Sigmoid colon (tissue), 7 donors: ENCODE results near the gene TUBD1. TPM values are rescaled to one million over a fixed set of nuclear protein-coding genes. Genes with fewer than 3 reads are reported as not detected.

Experiments
- DNase-seq: peaks from one replicate; pipeline ENCODE4 v3.0.0-alpha.2; 2019
- H3K27ac ChIP-seq, 4 donors: fragments of 200-600 bp; sonication (generic); one replicate each; pipeline ENCODE4 v1.5.1; 2016 to 2019; ENCODE audit warnings: mild to moderate bottlenecking in 1 of 4
- H3K27me3 ChIP-seq, 3 donors: fragments of 200-600 bp; sonication (generic); one replicate each; pipeline ENCODE4 v1.5.1; 2019; ENCODE audit warnings: mild to moderate bottlenecking in 1 of 3
- H3K36me3 ChIP-seq, 4 donors: fragments of 200-600 bp; sonication (generic); one replicate each; pipeline ENCODE4 v1.5.1; 2016 to 2019
- H3K4me1 ChIP-seq, 4 donors: fragments of 200-600 bp; sonication (generic); one replicate each; pipeline ENCODE4 v1.5.1; 2017 to 2019
- H3K4me3 ChIP-seq, 4 donors: fragments of 200-600 bp; sonication (generic); one replicate each; pipeline ENCODE4 v1.5.1; 2017 to 2019; ENCODE audit warnings: mild to moderate bottlenecking in 2 of 4, moderate library complexity in 1 of 4
- H3K9me3 ChIP-seq, 4 donors: fragments of 200-600 bp in 3 of 4; sonication (generic) in 3 of 4; one replicate each; pipeline versions ENCODE4 v1.5.1 to v1.6.1; 2013 to 2019
- EP300 ChIP-seq, 4 donors: sonication (generic); formaldehyde crosslinking; IDR thresholded peaks; one replicate each; pipeline ENCODE4 v1.6.1; 2017; ENCODE audit warnings: antibody characterized with exemption in 4 of 4
- POLR2A ChIP-seq, 2 donors: fragments of 450-650 bp; IDR thresholded peaks; one replicate each; pipeline ENCODE4 v1.6.1; 2016; ENCODE audit warnings: antibody characterized with exemption in 2 of 2, mild to moderate bottlenecking in 2 of 2, moderate library complexity in 2 of 2
- POLR2AphosphoS5 ChIP-seq, 4 donors: sonication (generic); formaldehyde crosslinking; IDR thresholded peaks; one replicate each; pipeline ENCODE4 v1.6.1; 2017; ENCODE audit warnings: antibody characterized with exemption in 4 of 4
- whole genome bisulfite sequencing, 2 donors: extraction: QIAGEN DNeasy Blood & Tissue Kit; methylation state at CpG; one replicate each; pipeline ENCODE4 v1.1.7; 2013; 5-methylcytosine and 5-hydroxymethylcytosine counted together
- intact Hi-C: fragments of 100-400 bp; cut with DNase I; formaldehyde crosslinking; loops from one replicate; pipeline ENCODE4 v1.15.1; 2023
- polyA plus RNA-seq, 3 donors: library from polyadenylated mRNA; stranded (reverse); fragments of 200-250 nt; gene quantifications; one replicate each; pipeline ENCODE4 v1.2.3, GENCODE V29; 2013
- total RNA-seq, 4 donors: library from RNA; depleted of rRNA; stranded (reverse); fragments of >200 nt; gene quantifications; one replicate each; pipeline ENCODE4 v1.1.0, GENCODE V29; 2016
- TF ChIP-seq, protein P1 (sequence below), 4 experiments: fragments of 450-650 bp in 3 of 4; fragments of 200-600 bp in 1 of 4; IDR thresholded peaks; one replicate each; pipeline ENCODE4 v1.5.1; 2016 to 2019; ENCODE audit warnings: antibody characterized with exemption in 4 of 4, mild to moderate bottlenecking in 3 of 4, moderate library complexity in 2 of 4
- donor health status: healthy with polysubstance abuse.
- donor health status: Bipolar disorder and iron deficiency.
- donor health status: healthy.

The TUBD1 gene
- total and polyA plus RNA-seq, 7 donors, result 3.9 to 23.2 (median 13.8) TPM

DNA sequence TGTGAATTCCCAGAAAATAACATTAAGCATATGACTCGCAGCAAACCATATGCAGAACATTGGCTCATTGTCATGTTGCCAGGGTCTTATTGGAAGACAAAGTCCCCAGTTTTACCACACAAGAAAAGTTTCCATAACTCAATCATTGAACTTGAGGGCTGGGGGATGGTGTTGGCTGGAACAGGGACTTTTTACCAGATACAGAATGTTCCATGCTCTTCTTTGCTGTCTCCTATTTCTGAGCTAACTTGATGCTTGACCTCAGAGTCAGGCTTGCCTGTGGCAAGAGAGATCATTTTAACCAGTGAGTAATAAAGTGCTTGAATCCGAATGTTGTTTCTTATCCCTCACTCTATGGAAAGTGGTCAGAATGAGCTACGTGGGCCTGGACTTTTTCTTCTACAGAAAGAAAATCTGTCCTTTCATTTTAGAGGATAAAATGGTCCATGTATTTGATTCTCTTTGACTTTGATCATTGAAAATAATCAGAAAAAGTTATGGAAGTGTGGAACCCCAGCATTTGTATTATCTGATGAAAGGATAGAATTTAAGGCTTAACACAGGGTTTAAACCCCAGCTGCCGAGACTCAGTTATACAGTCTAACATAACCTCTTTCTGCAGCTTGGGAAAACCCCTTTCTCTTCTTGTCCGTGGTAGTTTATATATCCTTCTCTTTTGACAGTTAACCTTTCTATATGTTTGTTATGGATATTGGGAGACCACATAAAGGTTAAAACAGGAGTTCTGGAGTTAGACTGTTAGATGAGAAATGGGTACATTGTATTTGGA lies 67.0 kb downstream of the TUBD1 start:
- DNase-seq, result no peak

DNA sequence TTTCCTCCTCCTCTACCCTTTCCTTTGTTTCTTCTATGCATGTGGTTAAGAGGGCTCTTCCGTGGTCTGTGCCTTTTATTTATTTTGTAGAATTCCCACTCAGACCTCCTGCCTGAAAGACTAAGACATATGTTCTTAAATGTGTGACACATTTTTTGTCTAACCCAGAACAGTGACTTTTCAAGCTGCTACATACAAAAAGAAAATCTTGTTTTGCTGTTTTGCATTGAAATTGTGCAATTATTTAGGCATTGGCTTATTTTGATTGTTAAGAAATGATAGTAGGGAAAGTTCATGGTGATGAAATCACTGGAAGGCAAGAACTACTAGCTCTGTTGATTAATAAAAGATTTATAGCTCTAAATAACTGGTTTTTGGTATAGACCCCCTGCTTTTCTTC lies 76.8 kb downstream of the TUBD1 start:
- H3K27ac ChIP-seq, result peak overlapping the region in 1 of 4 donors; percentile 36
- intact Hi-C loops, result no loop called here

More for the DNA sequence above, 67.0 kb downstream of the TUBD1 start:
- TF ChIP-seq POLR2A (IDR thresholded peaks at IDR 0.05) (no peak), POLR2AphosphoS5 (IDR thresholded peaks at IDR 0.05) (peak; percentile 61 to 85 (median 70)), EP300 (IDR thresholded peaks at IDR 0.05) (peak in 3 of 4 donors; percentile 70 to 95 (median 90))
- WGBS, 2 donors, result 54 to 67% methylated on average over 5 of the region's 5 CpGs
- H3K36me3 ChIP-seq, result peaks cover 0 to 7% (median 2%) of the 10 kb centered on the region in 4 donors
- H3K27ac ChIP-seq, result peak overlapping the region; percentile 71 to 94 (median 78)
- H3K4me1 ChIP-seq, result peaks cover 0 to 58% (median 46%) of the 10 kb centered on the region in 4 donors
- no peak overlapping the region for H3K4me3 ChIP-seq
- intact Hi-C loops, result loop anchor here (5.0 kb wide), 1 partner anchor 38 kb away; no protein-coding TSS in a partner anchor
- no peaks in the 10 kb centered on the region for H3K9me3 ChIP-seq
- H3K27me3 ChIP-seq, result no peaks in the 10 kb centered on the region

DNA sequence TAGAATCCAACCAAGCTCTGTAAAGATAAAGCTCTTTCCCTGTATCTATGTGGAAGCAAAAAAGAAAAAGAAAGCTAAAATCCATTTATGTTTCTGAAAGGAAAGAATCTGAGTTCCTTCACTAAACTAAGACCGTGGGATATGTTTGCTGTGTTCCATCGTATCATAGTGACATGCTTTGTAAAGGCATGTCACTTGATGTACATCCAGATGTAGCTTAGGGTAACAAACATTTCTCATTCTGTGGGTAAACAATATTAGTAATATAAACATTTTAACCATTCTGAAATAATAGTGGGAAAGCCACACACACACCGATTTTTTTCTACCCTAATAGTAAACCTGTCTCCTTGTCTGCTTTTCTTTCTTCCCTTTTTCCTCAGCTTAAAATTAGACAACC lies 78.1 kb downstream of the TUBD1 start:
- intact Hi-C loops, result no loop called here
- Histone ChIP-seq H3K27me3 (no peaks in the 10 kb centered on the region), H3K27ac (peak overlapping the region in 1 of 4 donors; percentile 2), H3K36me3 (peaks cover 0 to 19% (median 0%) of the 10 kb centered on the region in 4 donors), H3K4me3 (no peak overlapping the region), H3K4me1 (peaks cover 0 to 12% (median 5%) of the 10 kb centered on the region in 4 donors), H3K9me3 (no peaks in the 10 kb centered on the region)
- TF ChIP-seq, protein P1, sequence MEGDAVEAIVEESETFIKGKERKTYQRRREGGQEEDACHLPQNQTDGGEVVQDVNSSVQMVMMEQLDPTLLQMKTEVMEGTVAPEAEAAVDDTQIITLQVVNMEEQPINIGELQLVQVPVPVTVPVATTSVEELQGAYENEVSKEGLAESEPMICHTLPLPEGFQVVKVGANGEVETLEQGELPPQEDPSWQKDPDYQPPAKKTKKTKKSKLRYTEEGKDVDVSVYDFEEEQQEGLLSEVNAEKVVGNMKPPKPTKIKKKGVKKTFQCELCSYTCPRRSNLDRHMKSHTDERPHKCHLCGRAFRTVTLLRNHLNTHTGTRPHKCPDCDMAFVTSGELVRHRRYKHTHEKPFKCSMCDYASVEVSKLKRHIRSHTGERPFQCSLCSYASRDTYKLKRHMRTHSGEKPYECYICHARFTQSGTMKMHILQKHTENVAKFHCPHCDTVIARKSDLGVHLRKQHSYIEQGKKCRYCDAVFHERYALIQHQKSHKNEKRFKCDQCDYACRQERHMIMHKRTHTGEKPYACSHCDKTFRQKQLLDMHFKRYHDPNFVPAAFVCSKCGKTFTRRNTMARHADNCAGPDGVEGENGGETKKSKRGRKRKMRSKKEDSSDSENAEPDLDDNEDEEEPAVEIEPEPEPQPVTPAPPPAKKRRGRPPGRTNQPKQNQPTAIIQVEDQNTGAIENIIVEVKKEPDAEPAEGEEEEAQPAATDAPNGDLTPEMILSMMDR (IDR thresholded peaks at IDR 0.05), result no peak
- TF ChIP-seq EP300 (IDR thresholded peaks at IDR 0.05) (no peak), POLR2AphosphoS5 (IDR thresholded peaks at IDR 0.05) (no peak), POLR2A (IDR thresholded peaks at IDR 0.05) (no peak)
- WGBS, 2 donors, result 76 to 84% methylated on average over 3 of the region's 3 CpGs
- DNase-seq, result no peak

More for the DNA sequence above, 76.8 kb downstream of the TUBD1 start:
- WGBS, 2 donors, result 39 to 85% methylated on average over 1 of the region's 1 CpG
- peaks cover 0 to 6% (median 0%) of the 10 kb centered on the region in 4 donors for H3K4me1 ChIP-seq
- TF ChIP-seq POLR2AphosphoS5 (IDR thresholded peaks at IDR 0.05), result no peak
- no peak for TF ChIP-seq POLR2A (IDR thresholded peaks at IDR 0.05)
- TF ChIP-seq, protein P1 (IDR thresholded peaks at IDR 0.05), result no peak
- no peak for TF ChIP-seq EP300 (IDR thresholded peaks at IDR 0.05)
- no peaks in the 10 kb centered on the region for H3K27me3 ChIP-seq
- H3K9me3 ChIP-seq, result no peaks in the 10 kb centered on the region
- peaks cover 0 to 20% (median 0%) of the 10 kb centered on the region in 4 donors for H3K36me3 ChIP-seq
- no peak overlapping the region for H3K4me3 ChIP-seq
- DNase-seq, result no peak

DNA sequence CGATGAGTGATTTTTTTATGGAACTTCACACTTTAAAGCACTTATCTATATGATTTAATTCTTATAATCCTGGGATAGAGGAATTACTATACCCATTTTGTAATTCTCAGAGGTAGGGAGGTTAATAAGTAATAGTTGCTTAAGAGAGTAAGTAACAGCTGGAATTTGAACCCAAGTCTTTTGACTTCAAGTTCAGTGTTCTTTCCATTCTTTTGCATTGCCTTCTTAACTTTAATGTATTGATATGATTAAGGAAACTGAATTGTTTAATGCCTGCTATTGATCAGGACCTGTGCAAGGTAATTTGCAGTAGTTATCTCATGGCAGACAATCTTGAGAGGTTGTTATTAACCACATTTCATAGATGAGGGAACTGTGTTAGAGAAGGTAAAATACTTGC lies 78.5 kb downstream of the TUBD1 start:
- WGBS, 2 donors, result 92 to 98% methylated on average over 1 of the region's 1 CpG
- intact Hi-C loops, result no loop called here
- no peak for TF ChIP-seq POLR2A (IDR thresholded peaks at IDR 0.05)
- TF ChIP-seq EP300 (IDR thresholded peaks at IDR 0.05), result no peak
- TF ChIP-seq, protein P1 (IDR thresholded peaks at IDR 0.05), result no peak
- no peak for TF ChIP-seq POLR2AphosphoS5 (IDR thresholded peaks at IDR 0.05)
- no peaks in the 10 kb centered on the region for H3K9me3 ChIP-seq
- no peak overlapping the region for H3K27ac ChIP-seq
- no peaks in the 10 kb centered on the region for H3K27me3 ChIP-seq
- DNase-seq, result no peak
- no peak overlapping the region for H3K4me3 ChIP-seq
- peaks cover 0 to 12% (median 5%) of the 10 kb centered on the region in 4 donors for H3K4me1 ChIP-seq
- peaks cover 0 to 19% (median 0%) of the 10 kb centered on the region in 4 donors for H3K36me3 ChIP-seq

DNA sequence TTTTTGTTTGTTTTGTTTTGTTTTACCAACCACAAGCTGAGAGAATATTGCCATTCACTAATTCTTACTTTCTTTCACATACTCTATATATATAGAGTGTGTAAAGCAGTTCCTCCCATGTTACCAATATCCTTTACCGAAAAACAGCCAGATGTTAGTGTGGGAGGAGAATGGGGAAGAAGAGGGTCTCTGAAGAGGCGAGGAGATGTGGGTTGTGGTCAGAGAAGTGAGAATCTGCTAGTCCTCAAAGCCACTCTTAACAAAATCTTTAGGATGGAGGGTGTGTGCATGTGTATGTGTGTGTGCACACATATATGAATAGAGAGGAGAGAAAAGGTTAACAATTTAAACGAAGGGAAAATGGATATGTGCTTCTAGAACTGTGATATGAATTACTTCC lies 80.6 kb downstream of the TUBD1 start:
- TF ChIP-seq, protein P1 (IDR thresholded peaks at IDR 0.05), result no peak
- no peak for TF ChIP-seq POLR2AphosphoS5 (IDR thresholded peaks at IDR 0.05)
- TF ChIP-seq POLR2A (IDR thresholded peaks at IDR 0.05), result no peak
- TF ChIP-seq EP300 (IDR thresholded peaks at IDR 0.05), result no peak
- 64 to 70% methylated on average over 3 of the region's 3 CpGs for WGBS, 2 donors
- peaks cover 0 to 19% (median 0%) of the 10 kb centered on the region in 4 donors for H3K36me3 ChIP-seq
- intact Hi-C loops, result no loop called here
- DNase-seq, result no peak
- H3K4me1 ChIP-seq, result peaks cover 0 to 16% (median 6%) of the 10 kb centered on the region in 4 donors
- H3K4me3 ChIP-seq, result no peak overlapping the region
- H3K27me3 ChIP-seq, result no peaks in the 10 kb centered on the region
- no peak overlapping the region for H3K27ac ChIP-seq
- H3K9me3 ChIP-seq, result no peaks in the 10 kb centered on the region
